Stimulated activated CD4-positive, alpha-beta T cell treated with anti-CD3 and anti-CD28 coated beads, TNF-alpha, amount 100 ng/mL, for 1 hour (primary cell): ENCODE measurements around the gene PKP3.
"Not testable (repeated sequence)": the region's sequence is repeated elsewhere in the genome, so short reads cannot be mapped to it uniquely, and the experiment has no call there.

Source experiments
- DNase-seq, 3 donors: peaks; one replicate each; pipeline ENCODE4 v3.0.0-alpha.2; 2020; ENCODE audit warnings: low read depth in 3 of 3, low spot score in 1 of 3

Gene PKP3

GRCh38 chr11:376531-377173 lies 17.4 kb upstream of the PKP3 start:
- no peak for DNase-seq

GRCh38 chr11:377174-377865 lies 16.7 kb upstream of the PKP3 start:
- DNase-seq = no peak

GRCh38 chr11:377883-378500 lies 16.0 kb upstream of the PKP3 start:
- DNase-seq = no peak

GRCh38 chr11:379205-380094 lies 14.6 kb upstream of the PKP3 start:
- no peak for DNase-seq

GRCh38 chr11:380095-380480 lies 13.9 kb upstream of the PKP3 start:
- DNase-seq = no peak

GRCh38 chr11:380491-380890 lies 13.5 kb upstream of the PKP3 start:
- DNase-seq = no peak

- no peak for DNase-seq
These were observed 13.0 kb upstream of the PKP3 start for GRCh38 chr11:380996-381395.

- DNase-seq = no peak
These were observed 12.4 kb upstream of the PKP3 start for GRCh38 chr11:381501-382072.

GRCh38 chr11:382081-382629 lies 11.9 kb upstream of the PKP3 start:
- no peak for DNase-seq

- DNase-seq = no peak
These were observed 10.6 kb upstream of the PKP3 start for GRCh38 chr11:383431-383830.

GRCh38 chr11:384511-384910 lies 9.5 kb upstream of the PKP3 start:
- DNase-seq = no peak

GRCh38 chr11:385594-386351 lies 8.2 kb upstream of the PKP3 start:
- no peak for DNase-seq

- no peak for DNase-seq
These were observed 7.5 kb upstream of the PKP3 start for GRCh38 chr11:386483-386882.

- no peak for DNase-seq
These were observed 6.7 kb upstream of the PKP3 start for GRCh38 chr11:387193-387793.

GRCh38 chr11:389369-389768 lies 4.6 kb upstream of the PKP3 start:
- not testable (repeated sequence) for DNase-seq

- DNase-seq = no peak
These were observed 3.8 kb upstream of the PKP3 start for GRCh38 chr11:390175-390574.

- DNase-seq = no peak
These were observed 2.6 kb upstream of the PKP3 start for GRCh38 chr11:391117-392017.

- no peak for DNase-seq
These were observed 1.8 kb upstream of the PKP3 start for GRCh38 chr11:392102-392777.
